HepG2 (cell line): ENCODE data around the gene CTBP1. TPM values are rescaled to one million over a fixed set of nuclear protein-coding genes. Genes with fewer than 3 reads are reported as not detected.

ENCODE experiments used
- ATAC-seq: fragments of 200-7000 bp; cut with Tn5 transposase; 3 replicates; pipeline ENCODE4 v1.9.1; 2020; ENCODE audit warnings: mild to moderate bottlenecking, moderate library complexity
- BruUV-seq: library from RNA; stranded (reverse); fragments of 400-500 nt; replicated peaks from 2 replicates; lab custom pipeline; 2021; lab: Mats Ljungman, UMichigan
- CTCF ChIA-PET: fragments of 300-600 bp; formaldehyde crosslinking; extraction: SDS; loops from one replicate; lab custom pipeline; 2021; ENCODE audit warnings: low total read pairs, inconsistent platforms, low intra/inter-chr PET ratio; lab: Yijun Ruan, JAX
- POLR2A ChIA-PET: fragments of 350-600 bp; sonication (Branson Sonifier 250); formaldehyde crosslinking; loops from one replicate; lab custom pipeline; 2020; ENCODE audit warnings: antibody characterized with exemption, inconsistent platforms; lab: Yijun Ruan, JAX
- DNase-seq: peaks from one replicate; pipeline ENCODE4 v3.0.0-alpha.2; 2015; ENCODE audit warnings: low spot score
- FAIRE-seq: peaks from 3 replicates; lab custom pipeline; 2011; peaks lifted over from hg19 to GRCh38; lab: Jason Lieb, UNC
- H2AFZ ChIP-seq: one replicate; pipeline ENCODE4 v1.6.1; 2011; ENCODE audit warnings: low read length, inconsistent platforms
- H3K27ac ChIP-seq: fragments of 300-600 bp; 3 replicates; pipeline ENCODE4 v1.8.0; 2011; ENCODE audit warnings: mixed run types, mild to moderate bottlenecking, mixed read lengths, low read length, inconsistent platforms; ENCODE audit not compliant: insufficient read depth; ENCODE audit errors: extremely low read length
- H3K27me3 ChIP-seq, 2 experiments: fragments of 200-600 bp in 1 of 2; 2 replicates in 1 of 2; 3 replicates in 1 of 2; pipeline versions ENCODE4 v1.6.0 to v1.8.0; 2011; ENCODE audit warnings: low read length in 2 of 2, mild to moderate bottlenecking in 2 of 2, moderate library complexity in 2 of 2, inconsistent platforms in 1 of 2; ENCODE audit not compliant: insufficient read depth in 2 of 2, control insufficient read depth in 1 of 2
- H3K36me3 ChIP-seq, 2 experiments: fragments of 200-600 bp in 1 of 2; replicated peaks in 1 of 2; 2 replicates in 1 of 2; 3 replicates in 1 of 2; pipeline versions ENCODE4 v1.5.1 to v1.8.0; 2011; ENCODE audit warnings: low read length in 2 of 2, inconsistent platforms in 1 of 2; ENCODE audit not compliant: insufficient read depth in 2 of 2, control insufficient read depth in 1 of 2
- H3K4me1 ChIP-seq: 2 replicates; pipeline ENCODE4 v1.5.1; 2012; ENCODE audit warnings: low read length, inconsistent platforms; ENCODE audit not compliant: insufficient read depth
- H3K4me2 ChIP-seq: 2 replicates; pipeline ENCODE4 v1.6.0; 2011; ENCODE audit warnings: low read depth, low read length, inconsistent platforms
- H3K4me3 ChIP-seq, 3 experiments: fragments of 200-600 bp in 1 of 3; sonication (generic), shearing (Covaris generic) in 1 of 3; replicated peaks in 1 of 3; 2 replicates each; pipeline ENCODE4 v1.5.1; 2011 to 2016; ENCODE audit warnings: low read length in 3 of 3, inconsistent platforms in 2 of 3, low read depth in 2 of 3, mild to moderate bottlenecking in 2 of 3, control low read depth in 1 of 3, mixed read lengths in 1 of 3; ENCODE audit not compliant: insufficient read depth in 1 of 3
- H3K79me2 ChIP-seq: one replicate; pipeline ENCODE4 v1.6.1; 2011; ENCODE audit warnings: low read length, inconsistent platforms; ENCODE audit not compliant: insufficient read depth
- H3K9ac ChIP-seq: 2 replicates; pipeline ENCODE4 v1.6.0; 2011; ENCODE audit warnings: mild to moderate bottlenecking, low read depth, low read length, inconsistent platforms; ENCODE audit not compliant: insufficient read depth
- H3K9me3 ChIP-seq: 2 replicates; pipeline ENCODE4 v1.5.1; 2012; ENCODE audit warnings: mild to moderate bottlenecking, low read length
- H4K20me1 ChIP-seq: 2 replicates; pipeline ENCODE4 v1.6.0; 2011; ENCODE audit warnings: inconsistent platforms, mild to moderate bottlenecking, low read length, moderate library complexity; ENCODE audit not compliant: insufficient read depth
- BCL6 ChIP-seq: IDR thresholded peaks from 2 replicates; pipeline ENCODE4 v1.6.1; 2016; ENCODE audit warnings: missing genetic modification reagents, missing compliant biosample characterization
- DR1 ChIP-seq: sonication (generic); formaldehyde crosslinking; IDR thresholded peaks from 2 replicates; pipeline ENCODE4 v1.8.0; 2021; ENCODE audit warnings: mild to moderate bottlenecking, missing genetic modification reagents, inconsistent platforms
- FOSL1 ChIP-seq: sonication (generic); formaldehyde crosslinking; IDR thresholded peaks from 2 replicates; pipeline ENCODE4 v1.9.0; 2021; ENCODE audit warnings: missing genetic modification reagents, borderline replicate concordance
- MTF1 ChIP-seq: sonication (generic); formaldehyde crosslinking; IDR thresholded peaks from 2 replicates; pipeline ENCODE4 v1.5.0; 2020; ENCODE audit warnings: missing genetic modification reagents
- NR1H2 ChIP-seq: sonication (generic); formaldehyde crosslinking; IDR thresholded peaks from 2 replicates; pipeline ENCODE4 v1.8.1; 2022; ENCODE audit warnings: low read depth, missing genetic modification reagents, borderline replicate concordance
- NRL ChIP-seq: sonication (generic); formaldehyde crosslinking; IDR thresholded peaks from 2 replicates; pipeline ENCODE4 v1.5.0; 2020; ENCODE audit warnings: missing genetic modification reagents, mild to moderate bottlenecking, moderate library complexity, borderline replicate concordance
- SALL2 ChIP-seq: sonication (generic); formaldehyde crosslinking; IDR thresholded peaks from 2 replicates; pipeline ENCODE4 v1.8.1; 2023; ENCODE audit warnings: mild to moderate bottlenecking, missing genetic modification reagents, inconsistent platforms
- SIN3A ChIP-seq: IDR thresholded peaks from 2 replicates; pipeline ENCODE4 v1.6.1; 2011; ENCODE audit warnings: low read depth, mild to moderate bottlenecking, control low read depth, low read length, borderline replicate concordance
- SSRP1 ChIP-seq: IDR thresholded peaks from 2 replicates; pipeline ENCODE4 v1.6.1; 2016; ENCODE audit warnings: control low read depth
- TEAD2 ChIP-seq: sonication (generic); formaldehyde crosslinking; IDR thresholded peaks from 2 replicates; pipeline ENCODE4 v1.9.0; 2021; ENCODE audit warnings: missing genetic modification reagents
- ZNF101 ChIP-seq: sonication (generic); formaldehyde crosslinking; IDR thresholded peaks from 2 replicates; pipeline ENCODE4 v1.4.0; 2020; ENCODE audit warnings: mild to moderate bottlenecking, low read depth, missing genetic modification reagents, borderline replicate concordance
- ZNF121 ChIP-seq: sonication (generic); formaldehyde crosslinking; IDR thresholded peaks from 2 replicates; pipeline ENCODE4 v1.5.0; 2020; ENCODE audit warnings: mild to moderate bottlenecking, missing genetic modification reagents
- ZNF251 ChIP-seq: sonication (generic); formaldehyde crosslinking; IDR thresholded peaks from 2 replicates; pipeline ENCODE4 v1.9.0; 2021; ENCODE audit warnings: mild to moderate bottlenecking, missing genetic modification reagents
- ZNF496 ChIP-seq: sonication (generic); formaldehyde crosslinking; IDR thresholded peaks from 2 replicates; pipeline ENCODE4 v1.8.1; 2023; ENCODE audit warnings: mild to moderate bottlenecking, moderate library complexity, missing genetic modification reagents; ENCODE audit not compliant: insufficient replicate concordance
- WGBS: methylation state at CpG from one replicate; pipeline ENCODE4 v1.1.6; 2017; ENCODE audit warnings: low lambda C conversion rate; 5-methylcytosine and 5-hydroxymethylcytosine counted together
- in situ Hi-C: cut with HindIII; loops from 2 replicates; pipeline ENCODE4 v1.10.0; 2017; ENCODE audit warnings: low pct_unique_long_range_greater_than_20kb; ENCODE audit not compliant: extremely low pct_ligation_motif_present
- intact Hi-C: fragments of 100-400 bp; cut with micrococcal nuclease; formaldehyde crosslinking; loops from one replicate; pipeline ENCODE4 v1.10.0; 2022; ENCODE audit not compliant: unreplicated experiment
- polyA plus RNA-seq, 8 experiments: library from polyadenylated mRNA; depleted of rRNA in 3 of 8; stranded (reverse) in 7 of 8; unstranded in 1 of 8; fragments of >200 nt; fragmentation: Illumina TruSeq in 4 of 8; extraction: Trizol in 4 of 8; gene quantifications; 2 replicates each; pipeline versions ENCODE4 v1.2.1 to v1.2.3, GENCODE V29; 2011 to 2016; ENCODE audit warnings: low read depth in 4 of 8, missing spikeins in 1 of 8, mixed read lengths in 1 of 8; ENCODE audit not compliant: insufficient read depth in 1 of 8
- total RNA-seq, 5 experiments: library from RNA; depleted of rRNA; stranded (reverse); fragments of >200 nt; fragmentation: Illumina TruSeq; extraction: Trizol; gene quantifications; 2 replicates each; pipeline ENCODE4 v1.2.3, GENCODE V29; 2016; ENCODE audit warnings: low read depth in 1 of 5
- TF ChIP-seq, protein P1 (sequence below): sonication (generic); formaldehyde crosslinking; conservative IDR thresholded peaks from 2 replicates; pipeline ENCODE4 v1.8.1; 2023; ENCODE audit warnings: missing genetic modification reagents
- TF ChIP-seq, protein P2 (sequence below): sonication (generic); formaldehyde crosslinking; IDR thresholded peaks from 2 replicates; pipeline ENCODE4 v1.4.0; 2020; ENCODE audit warnings: mild to moderate bottlenecking, missing genetic modification reagents
- TF ChIP-seq, protein P3 (sequence below): sonication (generic); formaldehyde crosslinking; IDR thresholded peaks from 2 replicates; pipeline ENCODE4 v1.8.1; 2023; ENCODE audit warnings: mild to moderate bottlenecking, moderate library complexity, missing genetic modification reagents
- TF ChIP-seq, protein P4 (sequence below): sonication (generic); formaldehyde crosslinking; IDR thresholded peaks from 2 replicates; pipeline ENCODE4 v1.4.0; 2020; ENCODE audit warnings: missing genetic modification reagents

The CTBP1 gene
- total and polyA plus RNA-seq, 2 of the 13 experiments (the other 11 are each of a cell fraction or from before 2014, with no cell fraction given): 78.5 to 112 TPM

DNA sequence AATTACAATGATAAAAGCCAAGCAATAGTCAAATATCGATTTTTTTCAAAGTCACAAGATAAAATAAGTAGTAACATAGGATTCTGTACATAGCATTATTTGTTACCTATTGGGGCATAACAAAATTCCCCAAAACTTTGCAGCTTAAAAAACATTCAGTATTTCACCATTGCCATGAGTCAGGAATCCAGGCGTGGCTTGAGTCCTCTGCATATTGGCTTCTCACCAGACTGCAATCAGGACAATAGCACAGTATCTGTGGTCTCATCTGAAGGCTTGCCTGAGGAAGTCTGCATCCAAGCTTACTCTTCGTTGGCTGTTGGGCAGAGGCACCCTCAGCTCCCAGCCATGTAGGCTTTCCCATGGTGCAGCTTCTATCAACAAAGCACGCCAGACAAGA, 6.2 kb upstream of the CTBP1 start (continued):
- TF ChIP-seq DR1 (no peak), NRL (CRISPR knock-in tag) (no peak)

DNA sequence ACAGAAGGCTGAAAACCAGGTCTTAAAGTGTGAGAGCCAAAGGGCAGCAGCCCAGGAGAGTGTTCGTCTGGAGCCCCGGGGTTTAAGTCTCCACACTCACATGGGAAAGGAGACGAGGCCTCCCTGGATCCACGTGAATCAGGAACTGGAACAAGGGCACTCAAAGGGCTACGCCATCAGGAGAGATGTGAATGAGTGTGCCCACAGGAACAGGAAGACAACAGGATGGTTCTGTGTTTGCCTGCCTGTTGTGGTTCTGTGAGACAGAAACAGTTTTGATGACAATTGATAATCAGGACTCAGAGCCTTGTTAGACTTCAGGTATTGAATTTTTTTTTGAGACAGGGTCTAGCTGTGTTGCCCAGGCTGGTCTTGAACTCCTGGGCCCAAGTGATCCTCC, 4.9 kb upstream of the CTBP1 start:
- 0 out of 5 replicates have a peak, but pooled peaks cover 0 to 2% of the 10 kb centered on the region in 2 experiments for H3K36me3 ChIP-seq
- H3K4me1 ChIP-seq: peaks cover 39% of the 10 kb centered on the region
- intact Hi-C loops (no loop called here), in situ Hi-C loops (loop anchor here (5.0 kb wide), 1 partner anchor 88 kb away; no protein-coding TSS in a partner anchor)
- ChIA-PET POLR2A (no interaction called here), CTCF (no interaction called here)
- H3K27ac ChIP-seq: no peak overlapping the region
- peaks cover 17% of the 10 kb centered on the region for H3K79me2 ChIP-seq
- BruUV-seq: no TSS peak
- H3K4me3 ChIP-seq: no peak overlapping the region
- 95% methylated on average over 5 of the region's 5 CpGs for WGBS
- H4K20me1 ChIP-seq: no peaks in the 10 kb centered on the region
- H2AFZ ChIP-seq: no peak overlapping the region
- FAIRE-seq (no peak), DNase-seq (no peak), ATAC-seq (no peak)
- H3K9ac ChIP-seq: no peak overlapping the region
- H3K4me2 ChIP-seq: no peak overlapping the region
- H3K27me3 ChIP-seq: no peaks in the 10 kb centered on the region
- peaks cover 27% of the 10 kb centered on the region for H3K9me3 ChIP-seq
- no peak for TF ChIP-seq SALL2 (CRISPR knock-in tag)
- TF ChIP-seq, protein P1, sequence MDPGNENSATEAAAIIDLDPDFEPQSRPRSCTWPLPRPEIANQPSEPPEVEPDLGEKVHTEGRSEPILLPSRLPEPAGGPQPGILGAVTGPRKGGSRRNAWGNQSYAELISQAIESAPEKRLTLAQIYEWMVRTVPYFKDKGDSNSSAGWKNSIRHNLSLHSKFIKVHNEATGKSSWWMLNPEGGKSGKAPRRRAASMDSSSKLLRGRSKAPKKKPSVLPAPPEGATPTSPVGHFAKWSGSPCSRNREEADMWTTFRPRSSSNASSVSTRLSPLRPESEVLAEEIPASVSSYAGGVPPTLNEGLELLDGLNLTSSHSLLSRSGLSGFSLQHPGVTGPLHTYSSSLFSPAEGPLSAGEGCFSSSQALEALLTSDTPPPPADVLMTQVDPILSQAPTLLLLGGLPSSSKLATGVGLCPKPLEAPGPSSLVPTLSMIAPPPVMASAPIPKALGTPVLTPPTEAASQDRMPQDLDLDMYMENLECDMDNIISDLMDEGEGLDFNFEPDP: no peak
- TF ChIP-seq, protein P2, sequence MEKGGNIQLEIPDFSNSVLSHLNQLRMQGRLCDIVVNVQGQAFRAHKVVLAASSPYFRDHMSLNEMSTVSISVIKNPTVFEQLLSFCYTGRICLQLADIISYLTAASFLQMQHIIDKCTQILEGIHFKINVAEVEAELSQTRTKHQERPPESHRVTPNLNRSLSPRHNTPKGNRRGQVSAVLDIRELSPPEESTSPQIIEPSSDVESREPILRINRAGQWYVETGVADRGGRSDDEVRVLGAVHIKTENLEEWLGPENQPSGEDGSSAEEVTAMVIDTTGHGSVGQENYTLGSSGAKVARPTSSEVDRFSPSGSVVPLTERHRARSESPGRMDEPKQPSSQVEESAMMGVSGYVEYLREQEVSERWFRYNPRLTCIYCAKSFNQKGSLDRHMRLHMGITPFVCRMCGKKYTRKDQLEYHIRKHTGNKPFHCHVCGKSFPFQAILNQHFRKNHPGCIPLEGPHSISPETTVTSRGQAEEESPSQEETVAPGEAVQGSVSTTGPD (CRISPR knock-in tag): no peak
- no peak for TF ChIP-seq ZNF101 (CRISPR knock-in tag)
- TF ChIP-seq ZNF251 (CRISPR knock-in tag): no peak
- no peak for TF ChIP-seq SSRP1 (CRISPR knock-in tag)
- TF ChIP-seq, protein P3, sequence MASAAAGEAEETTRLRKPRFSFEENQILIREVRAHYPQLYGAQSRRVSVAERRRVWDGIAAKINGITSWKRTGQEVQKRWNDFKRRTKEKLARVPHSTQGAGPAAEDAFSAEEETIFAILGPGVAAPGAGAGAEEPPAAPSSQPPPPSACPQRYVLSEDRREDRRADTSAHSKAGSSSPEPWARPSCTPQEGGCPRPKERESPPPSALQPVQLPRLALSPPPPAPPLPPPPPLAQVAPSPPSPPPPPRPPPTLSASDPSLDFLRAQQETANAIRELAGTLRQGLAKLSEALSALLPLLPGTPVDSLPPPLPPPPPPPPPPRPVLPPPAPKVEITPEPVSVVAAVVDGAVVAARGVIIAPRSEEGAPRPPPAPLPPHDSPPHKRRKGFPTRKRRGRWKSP: no peak
- TF ChIP-seq SIN3A: no peak
- TF ChIP-seq NR1H2 (CRISPR knock-in tag): no peak
- no peak for TF ChIP-seq ZNF121 (CRISPR knock-in tag)
- TF ChIP-seq MTF1 (CRISPR knock-in tag): no peak
- no peak for TF ChIP-seq TEAD2 (CRISPR knock-in tag)
- TF ChIP-seq FOSL1: no peak
- no peak for TF ChIP-seq BCL6
- no peak for TF ChIP-seq ZNF496 (CRISPR knock-in tag)
- TF ChIP-seq, protein P4, sequence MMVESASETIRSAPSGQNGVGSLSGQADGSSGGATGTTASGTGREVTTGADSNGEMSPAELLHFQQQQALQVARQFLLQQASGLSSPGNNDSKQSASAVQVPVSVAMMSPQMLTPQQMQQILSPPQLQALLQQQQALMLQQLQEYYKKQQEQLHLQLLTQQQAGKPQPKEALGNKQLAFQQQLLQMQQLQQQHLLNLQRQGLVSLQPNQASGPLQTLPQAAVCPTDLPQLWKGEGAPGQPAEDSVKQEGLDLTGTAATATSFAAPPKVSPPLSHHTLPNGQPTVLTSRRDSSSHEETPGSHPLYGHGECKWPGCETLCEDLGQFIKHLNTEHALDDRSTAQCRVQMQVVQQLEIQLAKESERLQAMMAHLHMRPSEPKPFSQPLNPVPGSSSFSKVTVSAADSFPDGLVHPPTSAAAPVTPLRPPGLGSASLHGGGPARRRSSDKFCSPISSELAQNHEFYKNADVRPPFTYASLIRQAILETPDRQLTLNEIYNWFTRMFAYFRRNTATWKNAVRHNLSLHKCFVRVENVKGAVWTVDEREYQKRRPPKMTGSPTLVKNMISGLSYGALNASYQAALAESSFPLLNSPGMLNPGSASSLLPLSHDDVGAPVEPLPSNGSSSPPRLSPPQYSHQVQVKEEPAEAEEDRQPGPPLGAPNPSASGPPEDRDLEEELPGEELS (CRISPR knock-in tag): no peak
